ENCODE measurements around the gene RPL36.

Gene RPL36

DNA sequence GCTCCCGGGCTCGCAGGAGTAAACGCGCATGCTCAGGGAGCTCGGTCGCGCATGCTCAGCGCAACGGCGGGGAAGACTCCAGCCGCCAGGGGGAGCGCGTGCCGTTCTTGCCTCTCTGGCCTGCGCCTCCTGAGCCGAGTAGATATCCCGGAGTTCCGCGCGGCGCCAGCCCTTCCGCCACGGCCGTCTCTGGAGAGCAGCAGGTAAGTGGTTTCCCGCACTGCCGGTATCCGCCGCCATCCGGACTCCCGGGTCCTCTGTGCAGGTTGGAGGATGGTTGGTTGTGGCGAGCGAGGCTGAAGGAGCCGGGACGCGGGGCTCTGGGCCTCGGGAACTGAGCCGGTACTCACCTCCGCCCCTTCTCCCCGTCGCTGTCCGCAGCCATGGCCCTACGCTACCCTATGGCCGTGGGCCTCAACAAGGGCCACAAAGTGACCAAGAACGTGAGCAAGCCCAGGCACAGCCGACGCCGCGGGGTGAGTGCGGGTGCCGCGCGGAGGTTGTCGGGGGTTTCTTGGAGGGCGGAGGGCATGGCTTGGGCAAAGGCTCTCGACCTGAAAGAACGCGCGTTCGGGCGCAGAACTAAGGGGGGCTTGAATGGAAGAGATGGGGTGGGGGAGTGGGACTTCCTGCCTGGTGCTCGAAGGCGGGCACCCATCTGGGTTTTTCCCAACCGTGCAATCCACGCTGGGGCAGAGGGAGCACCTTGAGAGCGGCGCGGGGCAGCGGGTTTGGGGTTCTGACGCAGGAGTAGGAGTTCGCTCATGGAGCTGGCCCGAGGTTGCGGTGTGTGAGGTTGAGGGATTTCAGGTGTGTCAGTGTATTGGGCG, at the start of gene RPL36:
RPL36 (plus strand) TSS at position 171 of the 830 bp plus-strand sequence; CDS start at position 384, 213 bp downstream.
- FAIRE-seq = no peak

DNA sequence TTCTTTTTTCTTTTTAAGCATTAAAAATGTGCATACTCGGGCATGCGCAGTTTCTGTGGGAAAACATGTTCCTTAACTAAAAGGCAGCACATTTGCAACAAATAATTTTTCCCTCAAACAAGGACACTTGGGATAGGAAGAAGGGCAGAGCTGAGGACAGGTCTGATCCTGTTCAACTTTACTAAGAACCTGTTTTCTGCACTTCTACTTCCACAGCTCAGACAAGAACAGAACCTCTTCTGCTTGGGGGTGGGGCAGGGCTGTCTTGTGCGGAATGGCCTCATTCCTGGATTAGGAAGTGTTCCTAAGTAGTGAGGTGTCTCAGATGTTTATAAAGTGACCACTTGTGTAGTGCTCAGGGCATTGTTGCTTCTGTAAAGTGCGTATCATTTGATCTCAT, 48.9 kb upstream of the RPL36 start:
- no peak for FAIRE-seq

DNA sequence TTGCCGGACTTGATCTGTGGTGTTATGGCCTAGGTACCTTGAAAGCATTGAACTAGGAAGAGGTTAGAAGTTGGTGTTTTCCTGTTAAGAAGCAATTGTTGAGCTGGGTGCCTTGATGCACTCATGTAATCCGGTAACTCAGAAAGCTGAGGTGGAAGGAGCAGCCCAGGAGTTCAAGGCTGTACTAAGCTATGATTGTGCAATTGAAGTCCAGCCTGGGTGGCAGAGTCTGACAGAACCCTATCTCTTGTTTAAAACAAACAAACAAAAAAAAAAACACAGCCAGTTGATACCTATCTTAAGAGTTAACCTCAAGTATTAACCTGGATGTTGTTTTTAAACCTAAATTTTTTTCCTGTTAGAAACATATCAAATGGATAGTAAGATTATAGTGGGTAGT, 47.9 kb upstream of the RPL36 start:
- FAIRE-seq = no peak

DNA sequence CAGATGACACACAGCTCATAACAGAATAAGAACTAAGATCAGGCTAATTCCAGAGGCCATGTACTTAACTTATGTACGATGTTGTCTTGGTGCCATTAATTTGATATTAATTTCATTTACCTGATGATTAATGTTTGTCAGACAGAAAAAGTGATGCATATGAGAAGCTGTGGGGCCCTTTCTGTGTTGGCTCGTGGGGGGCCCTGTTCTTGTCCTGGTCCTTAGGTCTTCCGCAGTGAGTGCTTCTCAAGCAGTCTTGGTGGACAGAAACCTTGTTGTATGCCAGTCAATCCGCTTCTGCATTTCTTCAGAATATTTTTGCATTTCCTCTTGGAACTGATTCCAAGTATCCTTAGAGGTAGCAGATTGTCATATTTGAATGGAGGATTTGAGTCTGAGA, 47.0 kb upstream of the RPL36 start:
- FAIRE-seq = no peak

DNA sequence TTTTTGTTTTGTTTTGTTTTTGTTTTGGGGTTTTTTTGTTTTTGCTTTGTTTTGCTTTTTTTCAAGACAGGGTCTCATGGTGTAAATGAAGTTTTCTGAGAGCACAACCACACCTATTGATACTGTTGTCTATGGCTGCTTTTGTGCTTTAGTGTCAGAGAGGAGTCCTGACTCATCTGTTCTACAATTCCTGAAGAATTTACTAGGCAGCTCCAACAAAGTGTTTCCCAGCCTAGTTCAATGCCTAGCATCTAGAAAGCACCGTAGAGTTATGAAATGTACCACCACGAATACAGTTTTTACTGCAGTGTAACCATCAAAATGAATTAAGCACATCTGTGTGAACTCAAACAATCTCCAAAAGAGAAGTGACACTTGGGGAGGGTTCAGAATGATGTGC, 46.1 kb upstream of the RPL36 start:
- no peak for FAIRE-seq

DNA sequence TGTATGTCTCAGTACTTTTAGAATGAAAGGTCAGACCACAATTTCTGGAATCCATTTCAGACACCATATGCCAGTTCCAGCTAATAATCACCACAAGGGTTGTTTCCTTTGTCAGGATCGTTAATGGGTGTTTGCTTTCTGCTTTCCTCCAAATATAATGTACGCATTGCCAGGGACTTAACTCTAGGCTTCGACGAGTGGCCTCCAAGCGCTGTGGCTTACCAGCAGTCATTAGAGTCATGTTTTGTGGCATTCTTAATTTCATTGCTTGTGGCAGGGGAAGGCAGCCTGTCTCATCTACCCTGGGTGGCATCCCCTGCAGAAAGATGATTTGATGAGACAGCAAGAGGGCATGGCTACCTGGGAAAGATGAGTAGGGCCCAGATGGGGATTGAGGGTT, 44.7 kb upstream of the RPL36 start:
- FAIRE-seq = no peak

DNA sequence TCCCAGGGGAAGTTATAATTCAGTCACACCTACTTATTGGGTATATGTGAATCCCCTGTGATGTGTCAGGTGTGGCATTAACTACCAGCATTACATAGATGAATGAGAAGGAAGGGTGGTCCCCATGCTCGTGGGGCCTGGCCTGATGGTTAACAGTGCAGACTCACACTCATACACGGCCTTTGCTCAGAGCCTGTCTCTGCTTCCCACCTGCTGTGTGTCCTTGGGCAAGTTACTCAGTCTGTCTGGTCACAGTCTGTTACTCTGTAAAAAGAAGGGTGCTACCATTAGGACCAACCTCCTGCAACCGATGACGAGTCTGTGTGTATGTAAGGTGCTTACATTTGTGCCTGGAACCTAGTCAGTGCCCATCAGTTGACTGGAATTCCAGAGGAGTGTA, 43.4 kb upstream of the RPL36 start:
- no peak for FAIRE-seq

DNA sequence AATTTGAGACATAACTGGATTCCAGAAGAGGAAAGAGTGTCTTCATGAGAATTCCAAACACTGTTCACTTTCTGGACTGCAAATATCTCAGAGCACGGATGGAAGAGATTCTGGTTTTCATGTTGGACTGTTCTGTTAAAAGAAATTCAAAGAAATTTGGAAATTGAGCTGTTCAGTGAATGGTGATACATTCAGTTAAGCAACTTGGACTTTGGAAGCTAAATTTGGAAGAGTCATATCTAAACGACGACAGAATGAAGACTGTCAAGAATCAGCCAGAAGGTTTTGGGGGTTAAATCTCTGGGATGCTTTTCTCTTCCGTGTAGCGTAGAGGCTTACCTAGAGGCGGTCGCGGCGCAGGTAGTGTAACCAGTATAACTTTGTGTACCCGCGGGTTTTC, 41.6 kb upstream of the RPL36 start:
- FAIRE-seq = no peak

DNA sequence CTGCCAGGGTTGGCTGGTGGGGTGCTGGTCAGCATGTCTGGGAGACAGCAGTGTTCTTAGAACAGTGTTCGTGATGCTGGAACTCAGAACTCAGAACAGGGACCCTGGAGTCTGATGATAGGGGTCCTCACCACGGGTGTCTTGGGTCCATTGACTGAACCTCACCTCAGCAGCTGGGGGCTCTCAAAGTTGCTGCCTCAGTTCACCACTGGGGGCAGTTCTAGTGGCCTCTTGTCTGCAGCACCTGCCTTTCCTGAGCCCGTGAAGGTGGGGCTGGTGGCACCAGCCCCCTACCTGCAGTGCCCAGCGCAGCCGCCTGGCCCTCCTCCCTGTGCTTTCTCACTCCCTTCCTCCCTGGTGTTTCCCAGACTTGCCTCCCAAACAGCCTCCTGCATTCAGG, 38.7 kb upstream of the RPL36 start:
- no peak for FAIRE-seq

DNA sequence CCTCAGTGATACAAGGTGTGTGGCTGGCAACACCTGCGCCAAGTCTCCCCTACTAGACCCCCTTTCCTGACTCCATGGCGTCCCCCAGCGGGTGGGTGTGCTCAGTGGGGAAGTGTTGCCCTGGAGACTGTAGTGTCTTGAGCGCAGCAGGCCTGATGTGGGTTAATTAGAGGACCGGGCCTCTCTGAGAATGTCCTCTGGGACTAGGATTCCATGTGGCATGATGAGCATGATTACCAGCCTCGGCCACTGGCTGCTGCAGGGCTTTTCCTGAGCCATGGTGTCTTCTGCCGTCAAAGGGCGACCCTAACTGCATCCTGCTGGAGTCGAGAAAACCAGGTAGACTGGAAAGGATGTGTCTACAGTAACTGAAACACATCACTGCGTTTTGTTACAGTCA, 37.8 kb upstream of the RPL36 start:
- no peak for FAIRE-seq

DNA sequence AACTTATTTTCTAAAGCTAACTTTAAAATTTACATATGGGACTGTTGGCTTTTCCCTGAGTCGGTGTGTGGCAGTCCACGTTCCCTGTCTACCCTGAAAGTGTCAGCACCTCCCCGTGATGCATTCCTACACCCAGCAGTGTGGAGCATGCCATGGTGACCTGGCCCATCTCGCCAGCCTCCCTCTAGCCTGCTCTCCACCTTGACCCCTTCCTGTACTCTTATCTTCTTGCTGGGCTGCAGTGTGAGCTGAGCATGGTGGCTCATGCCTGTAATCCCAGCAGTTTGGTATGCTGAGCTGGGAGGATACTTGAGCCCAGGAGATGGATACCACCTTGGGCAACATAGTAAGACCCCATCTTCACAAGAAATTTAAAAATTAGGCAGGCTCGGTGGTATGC, 35.2 kb upstream of the RPL36 start:
- FAIRE-seq = no peak

DNA sequence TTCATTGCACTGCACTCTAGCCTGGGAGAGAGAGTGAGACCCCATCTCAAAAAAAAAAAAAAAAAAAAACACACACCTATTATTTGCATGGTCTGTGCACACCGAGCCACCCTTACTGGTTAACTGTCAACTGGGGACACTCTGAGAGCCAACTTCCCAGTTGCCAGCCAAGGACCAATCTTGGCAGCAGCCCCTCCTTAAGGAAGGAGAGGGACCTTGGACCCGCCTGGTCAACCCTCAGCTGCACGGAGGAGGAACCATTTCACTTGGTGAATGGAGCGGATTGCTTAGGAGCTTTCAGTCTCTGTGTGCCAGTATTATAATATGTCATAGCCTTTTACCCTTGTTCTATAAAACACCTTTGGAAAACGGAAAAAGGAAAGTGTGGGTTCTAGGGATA, 34.7 kb upstream of the RPL36 start:
- FAIRE-seq = no peak

DNA sequence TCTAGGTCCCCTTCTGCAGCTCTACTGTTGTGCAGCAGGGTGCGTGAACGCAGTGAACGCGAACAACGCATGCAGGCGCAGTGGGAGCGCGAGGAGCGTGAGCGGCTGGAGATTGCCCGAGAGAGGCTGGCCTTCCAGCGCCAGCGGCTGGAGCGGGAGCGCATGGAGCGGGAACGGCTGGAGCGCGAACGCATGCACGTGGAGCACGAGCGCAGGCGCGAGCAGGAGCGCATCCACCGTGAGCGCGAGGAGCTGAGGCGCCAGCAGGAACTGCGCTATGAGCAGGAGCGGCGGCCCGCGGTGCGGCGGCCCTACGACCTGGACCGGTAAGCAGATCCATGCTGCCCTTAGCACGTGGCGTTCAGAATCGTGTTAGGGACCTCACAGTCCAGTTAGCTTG, 28.6 kb upstream of the RPL36 start:
- no peak for FAIRE-seq

DNA sequence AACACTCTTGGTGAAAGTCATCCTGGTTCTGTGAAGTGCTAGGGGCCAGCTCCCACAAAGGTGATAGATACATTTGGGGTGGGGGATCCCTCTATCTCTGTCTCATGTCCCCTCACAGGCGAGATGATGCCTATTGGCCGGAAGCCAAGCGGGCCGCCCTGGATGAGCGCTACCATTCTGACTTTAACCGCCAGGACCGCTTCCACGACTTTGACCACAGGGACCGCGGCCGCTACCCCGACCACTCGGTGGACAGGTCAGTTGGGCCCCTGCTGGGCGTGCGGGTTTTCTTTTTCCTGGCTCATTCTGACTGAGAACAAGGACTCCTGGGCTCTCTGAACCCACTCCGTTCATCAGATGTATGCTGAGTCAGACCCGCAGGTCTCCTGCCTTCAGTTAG, 26.2 kb upstream of the RPL36 start:
- FAIRE-seq = no peak

DNA sequence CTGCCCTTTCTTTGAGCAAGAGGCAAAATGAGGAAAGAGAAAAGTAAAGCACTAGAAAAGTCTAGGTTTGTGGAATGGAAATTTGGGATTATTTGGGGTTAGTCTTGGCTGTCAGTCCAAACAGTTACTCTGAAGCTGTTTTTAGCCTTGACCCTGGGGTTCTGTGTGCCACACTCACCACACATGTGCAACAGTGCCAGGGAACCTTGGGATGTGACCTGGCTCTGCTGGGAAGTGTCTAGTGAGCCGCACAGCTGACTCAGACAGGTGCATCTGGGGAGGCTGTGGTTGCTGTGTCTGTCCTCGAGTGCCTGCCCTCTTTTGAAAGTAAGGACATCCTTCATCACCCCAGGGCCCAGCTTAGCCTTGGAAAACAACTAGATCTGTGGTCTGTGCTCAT, 25.6 kb upstream of the RPL36 start:
- no peak for FAIRE-seq

DNA sequence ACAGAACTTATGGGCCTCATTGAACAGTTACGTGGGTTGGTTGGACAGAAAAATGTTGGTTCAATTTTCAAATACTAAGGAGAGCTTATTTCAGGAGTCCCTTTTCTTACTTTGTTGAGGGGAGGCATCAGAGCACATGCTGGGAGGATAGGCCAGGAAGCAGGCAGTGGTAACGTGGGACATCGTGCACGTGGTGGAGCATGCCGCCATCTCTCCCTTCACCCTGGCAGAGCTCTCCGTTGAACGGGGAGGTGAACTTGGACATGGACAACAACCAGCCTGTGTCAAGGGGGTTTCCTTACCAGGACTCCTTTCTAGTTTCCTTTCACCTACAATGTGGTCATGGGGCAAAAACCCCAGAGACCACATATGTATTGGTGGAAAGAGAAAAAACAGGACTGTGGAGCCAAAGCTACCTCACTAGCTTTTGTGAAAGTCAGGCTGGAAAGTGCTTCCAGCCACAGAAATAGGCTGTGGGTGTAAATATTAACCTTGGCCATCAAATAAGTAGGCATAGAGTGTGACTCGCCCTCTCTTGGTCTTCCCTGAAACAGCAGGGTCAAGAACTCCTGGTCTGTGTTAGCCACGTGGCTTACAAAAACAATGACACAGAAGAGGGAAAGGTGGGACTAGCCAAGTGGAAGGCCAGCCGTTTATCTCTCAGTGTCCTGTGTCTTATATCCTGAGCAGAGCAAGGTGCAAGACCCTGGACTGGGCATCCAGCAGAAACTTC, 24.1 kb upstream of the RPL36 start:
- FAIRE-seq = no peak

DNA sequence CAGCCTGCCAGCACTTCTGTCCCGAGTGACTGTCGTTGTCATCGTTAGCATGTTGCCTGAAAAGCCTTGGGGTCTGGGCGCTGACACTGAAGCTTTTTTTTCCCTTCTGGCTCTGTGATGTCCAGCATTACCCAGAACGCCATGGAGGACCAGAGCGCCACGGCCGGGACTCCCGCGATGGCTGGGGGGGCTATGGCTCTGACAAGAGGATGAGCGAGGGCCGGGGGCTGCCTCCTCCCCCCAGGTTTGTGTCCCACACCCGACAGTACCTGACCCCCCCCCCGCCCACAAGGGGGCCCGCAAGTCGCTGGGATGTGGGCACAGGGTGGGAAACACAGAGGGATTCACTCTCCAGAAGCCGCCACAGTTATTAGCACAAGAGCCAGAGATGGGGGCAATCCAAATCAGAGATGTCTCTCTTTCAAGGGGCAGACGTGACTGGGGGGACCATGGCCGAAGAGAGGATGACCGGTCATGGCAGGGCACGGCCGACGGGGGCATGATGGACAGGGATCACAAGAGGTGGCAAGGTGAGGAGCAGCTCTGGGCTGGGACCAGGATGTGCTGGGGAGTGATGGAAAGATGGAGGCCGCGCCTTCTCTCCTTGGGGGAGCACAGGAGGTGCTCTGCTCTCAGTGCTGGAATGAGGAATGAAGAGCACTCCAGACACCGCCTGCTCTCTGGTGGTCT, 23.0 kb upstream of the RPL36 start:
- FAIRE-seq = no peak

DNA sequence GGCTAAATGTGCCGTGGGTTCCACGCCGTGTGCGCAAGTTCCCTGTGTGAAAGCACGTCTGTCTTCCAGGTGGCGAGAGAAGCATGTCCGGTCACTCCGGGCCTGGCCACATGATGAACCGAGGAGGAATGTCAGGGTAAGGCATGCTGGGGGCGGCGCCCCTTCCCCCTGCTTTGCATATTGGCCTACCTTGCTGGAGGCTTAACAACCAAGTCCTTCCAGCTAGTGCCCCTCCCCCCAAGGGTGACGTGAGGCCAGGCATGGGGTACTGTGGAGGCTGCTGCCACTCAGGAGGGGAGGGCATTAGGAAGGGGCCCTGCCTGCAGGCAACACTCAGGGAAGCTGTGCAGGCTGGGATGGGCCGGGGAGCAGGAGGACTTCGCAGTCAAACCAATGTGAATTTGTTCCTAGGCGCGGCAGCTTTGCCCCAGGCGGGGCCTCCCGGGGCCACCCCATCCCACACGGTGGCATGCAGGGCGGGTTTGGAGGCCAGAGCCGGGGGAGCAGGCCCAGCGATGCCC, 22.3 kb upstream of the RPL36 start:
- no peak for FAIRE-seq

DNA sequence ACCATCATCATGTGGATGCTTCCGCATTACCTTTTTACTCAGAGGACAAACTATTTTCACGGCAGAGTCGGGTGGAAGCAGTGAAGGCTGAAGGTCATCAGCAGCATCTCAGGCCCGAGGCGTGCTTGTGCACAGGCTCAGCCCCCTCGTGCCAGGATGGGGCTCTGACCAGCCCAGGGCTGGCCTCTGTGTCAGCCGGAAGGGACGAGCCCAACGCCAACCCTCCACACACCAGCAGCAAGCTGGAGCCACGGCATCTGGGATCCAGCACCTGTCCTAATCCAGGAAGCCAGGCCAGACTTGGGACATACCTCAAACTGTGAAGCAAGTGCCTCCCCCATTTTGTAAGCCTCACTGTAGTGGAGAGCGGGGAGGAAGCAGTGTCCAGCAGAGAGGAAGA, 20.9 kb upstream of the RPL36 start:
- FAIRE-seq = no peak

DNA sequence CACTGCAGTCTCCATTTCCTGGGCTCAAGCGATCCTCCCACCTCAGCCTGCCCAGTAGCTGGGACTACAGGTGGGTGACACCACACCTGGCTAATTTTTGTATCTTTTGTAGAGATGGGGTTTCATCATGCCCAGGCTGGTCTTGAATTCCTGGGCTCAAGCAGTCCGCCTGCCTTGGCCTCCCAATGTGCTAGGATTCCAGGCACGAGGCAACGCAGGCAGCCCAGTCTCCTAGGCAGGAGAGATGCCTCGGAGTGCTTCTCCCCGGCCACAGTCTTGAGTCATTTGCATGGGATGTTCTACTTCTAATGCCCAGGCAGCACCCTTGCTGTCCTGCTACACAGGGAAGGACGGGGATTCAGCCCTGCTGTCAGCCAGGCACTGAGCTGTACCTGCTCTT, 18.5 kb upstream of the RPL36 start:
- no peak for FAIRE-seq

DNA sequence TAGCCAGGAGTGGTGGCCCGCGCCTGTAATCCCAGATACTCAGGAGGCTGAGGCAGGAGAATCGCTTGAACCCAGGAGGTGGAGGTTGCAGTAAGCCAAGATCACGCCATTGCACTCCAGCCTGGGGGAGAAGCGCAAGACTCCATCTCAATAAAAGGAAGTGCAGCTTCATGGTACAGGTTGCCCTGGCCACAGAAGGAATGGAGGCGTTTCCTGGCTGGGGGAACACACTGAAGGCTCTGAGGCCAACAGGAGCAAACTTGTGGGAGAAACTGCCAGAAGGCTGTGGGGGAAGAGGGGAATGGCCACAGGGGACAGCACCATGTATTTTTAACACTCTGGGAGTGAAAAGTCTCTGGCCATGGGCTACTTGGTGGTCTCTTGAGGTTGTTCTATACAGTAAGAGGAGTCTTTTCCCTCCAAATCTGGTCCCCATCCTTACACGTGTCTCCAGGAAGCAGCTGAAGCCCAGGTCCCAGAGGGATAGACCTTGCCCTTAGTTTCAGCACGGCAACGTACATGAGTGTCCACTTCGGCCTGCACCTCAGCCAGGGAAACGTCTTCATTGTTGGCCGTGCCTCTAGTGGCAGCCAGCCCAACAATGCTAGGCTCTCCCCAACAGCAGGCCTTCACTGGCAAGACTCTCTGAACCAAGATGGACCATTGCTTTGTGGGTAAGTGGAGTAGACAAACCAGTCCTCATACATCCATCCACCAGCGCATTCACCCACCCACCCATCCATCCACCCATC, 17.2 kb upstream of the RPL36 start:
- no peak for FAIRE-seq

DNA sequence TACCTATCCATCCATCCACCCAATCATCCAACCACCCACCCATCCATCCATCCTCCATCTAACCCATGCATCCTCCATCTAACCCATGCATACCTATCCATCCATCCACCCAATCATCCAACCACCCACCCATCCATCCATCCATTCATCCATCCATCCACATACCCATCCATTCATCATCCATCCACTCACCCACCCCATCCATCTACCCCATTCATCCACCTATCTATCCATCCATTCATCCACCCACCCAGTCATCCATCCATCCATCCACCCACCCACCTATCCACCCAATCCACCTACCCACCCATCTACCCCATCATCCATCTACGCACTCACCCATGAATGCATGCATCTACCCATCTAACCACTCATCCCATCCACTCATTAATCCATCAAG, 16.3 kb upstream of the RPL36 start:
- FAIRE-seq = no peak

DNA sequence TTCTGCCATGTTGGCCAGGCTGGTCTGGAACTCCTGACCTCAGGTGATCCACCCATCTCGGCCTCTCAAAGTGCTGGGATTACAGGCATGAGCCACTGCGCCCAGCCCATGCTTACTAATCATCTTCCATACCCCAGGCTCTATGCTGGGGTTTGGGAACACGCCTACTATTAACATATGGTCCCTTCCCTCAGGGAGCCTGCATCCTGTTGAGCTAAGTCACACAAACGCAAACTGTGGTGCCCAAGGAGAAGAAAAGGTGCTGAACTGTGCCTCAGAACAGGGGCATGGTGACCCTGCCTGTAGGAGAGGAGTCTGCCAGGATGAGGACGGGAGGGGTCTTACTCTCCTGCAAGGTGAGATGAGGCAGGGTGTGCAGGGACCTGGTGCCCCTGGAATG, 15.4 kb upstream of the RPL36 start:
- no peak for FAIRE-seq
